Fibroblast of gingiva (primary cell): ENCODE measurements around the gene SUMF2.
"Not testable (repeated sequence)": the region's sequence is repeated elsewhere in the genome, so short reads cannot be mapped to it uniquely, and the experiment has no call there.

Experiments used
- DNase-seq: peaks from one replicate; pipeline ENCODE4 v3.0.0-alpha.2; 2011; ENCODE audit warnings: low read depth

The SUMF2 gene

GRCh38 chr7:56106108-56107073 lies 42.3 kb downstream of the SUMF2 start, which contains the start of gene CHCHD2:
TSS of gene CHCHD2 (minus strand) at chr7:56106476. CDS start at chr7:56106413, 63 bp downstream.
- DNase-seq: peak; percentile 99

GRCh38 chr7:56107954-56108258 lies 43.8 kb downstream of the SUMF2 start:
- no peak for DNase-seq

GRCh38 chr7:56110611-56111010 lies 46.5 kb downstream of the SUMF2 start:
- no peak for DNase-seq

GRCh38 chr7:56112244-56112643 lies 48.2 kb downstream of the SUMF2 start:
- DNase-seq: not testable (repeated sequence)

- no peak for DNase-seq
Observed at GRCh38 chr7:56115852-56116538, 51.9 kb downstream of the SUMF2 start, which contains the start of gene NUPR2. TSS of gene NUPR2 (minus strand) at chr7:56116417. CDS start at chr7:56116314, 103 bp downstream.

GRCh38 chr7:56121440-56121839 lies 57.4 kb downstream of the SUMF2 start:
- DNase-seq: no peak

- DNase-seq: no peak
Observed at GRCh38 chr7:56124981-56125380, 60.9 kb downstream of the SUMF2 start.

GRCh38 chr7:56125831-56126230 lies 61.7 kb downstream of the SUMF2 start:
- DNase-seq: no peak

GRCh38 chr7:56127241-56127975 lies 63.3 kb downstream of the SUMF2 start:
- no peak for DNase-seq
